ENCODE measurements around the gene AUTS2. TPM values are rescaled to one million over a fixed set of nuclear protein-coding genes. Genes with fewer than 3 reads are reported as not detected.

AUTS2 gene
- total and polyA plus RNA-seq, 10 of the 15 experiments (the other 5 are each of a cell fraction or from before 2014, with no cell fraction given), result 6.4 to 55.6 (median 21.6) TPM

DNA sequence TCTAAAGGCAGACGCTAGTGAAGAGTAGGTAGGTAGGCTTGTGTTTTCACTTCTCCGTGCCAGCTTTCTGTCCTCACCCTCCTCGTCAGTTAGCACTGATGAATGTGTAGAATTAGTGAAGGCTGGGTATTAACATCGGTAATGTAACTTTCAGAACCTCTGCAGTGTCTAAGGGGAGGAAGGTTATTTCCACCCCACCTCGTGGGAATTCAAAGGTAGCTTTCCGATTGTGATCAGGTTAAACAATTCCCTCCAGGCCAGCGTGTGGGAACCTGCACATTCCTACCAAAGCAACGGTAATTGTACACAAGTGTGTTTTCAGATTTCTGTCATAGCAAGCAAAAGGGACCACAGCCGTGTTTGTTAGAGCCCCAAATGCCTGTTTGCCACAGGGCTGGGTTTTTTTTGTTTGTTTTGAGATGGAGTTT, 1128.7 kb downstream of the AUTS2 start (continued):
- TF ChIP-seq RAD21 (IDR thresholded peaks at IDR 0.05; ENCODE audit: insufficient read depth, low read depth, low read length) (0 out of 2 replicates have a peak, but pooled peaks have one; percentile 15), BACH1 (IDR thresholded peaks at IDR 0.05; ENCODE audit: borderline replicate concordance) (no peak; the same call in 1 of the 2 replicates), ZNF592 (IDR thresholded peaks at IDR 0.05) (no peak), CUX1 (IDR thresholded peaks at IDR 0.05; ENCODE audit: insufficient replicate concordance, low read depth, low read length) (peak; percentile 97), TCF12 (IDR thresholded peaks at IDR 0.05; ENCODE audit: low read depth, low read length) (peak; percentile 78), ZNF207 (IDR thresholded peaks at IDR 0.05; ENCODE audit: borderline replicate concordance) (no peak), STAT1 (conservative IDR thresholded peaks at IDR 0.05) (no peak), RCOR1 (conservative IDR thresholded peaks at IDR 0.05; ENCODE audit: low read depth, low read length) (no peak), SRF (IDR thresholded peaks at IDR 0.05; ENCODE audit: low read depth in 2 of 2, low read length in 2 of 2) (no peak), CHD2 (IDR thresholded peaks at IDR 0.05; ENCODE audit: borderline replicate concordance, low read depth, low read length) (no peak; the same call in 1 of the 2 replicates), POLR2A (IDR thresholded peaks at IDR 0.05; ENCODE audit: low read depth, low read length) (no peak), SUZ12 (IDR thresholded peaks at IDR 0.05; ENCODE audit: unreplicated experiment) (no peak), SMARCA5 (IDR thresholded peaks at IDR 0.05) (0 out of 2 replicates have a peak, but pooled peaks have one; percentile 43), NR2F1 (conservative IDR thresholded peaks at IDR 0.05) (no peak), CBX3 (IDR thresholded peaks at IDR 0.05; ENCODE audit: borderline replicate concordance, low read depth) (no peak), ATF7 (IDR thresholded peaks at IDR 0.05; ENCODE audit: low read depth) (peak; percentile 64; the same call in 1 of the 2 replicates), HCFC1 (IDR thresholded peaks at IDR 0.05; ENCODE audit: low read length) (no peak), ZZZ3 (IDR thresholded peaks at IDR 0.05; ENCODE audit: control insufficient read depth, insufficient read length, low read depth) (no peak), FOS (IDR thresholded peaks at IDR 0.05; ENCODE audit: borderline replicate concordance, extremely low read depth, insufficient read length) (no peak), POLR2AphosphoS5 (IDR thresholded peaks at IDR 0.05; ENCODE audit: low read length) (peak; percentile 73), ZBED1 (IDR thresholded peaks at IDR 0.05; ENCODE audit: borderline replicate concordance) (peak; percentile 35; the same call in 1 of the 2 replicates)
- TF ChIP-seq, protein P1, sequence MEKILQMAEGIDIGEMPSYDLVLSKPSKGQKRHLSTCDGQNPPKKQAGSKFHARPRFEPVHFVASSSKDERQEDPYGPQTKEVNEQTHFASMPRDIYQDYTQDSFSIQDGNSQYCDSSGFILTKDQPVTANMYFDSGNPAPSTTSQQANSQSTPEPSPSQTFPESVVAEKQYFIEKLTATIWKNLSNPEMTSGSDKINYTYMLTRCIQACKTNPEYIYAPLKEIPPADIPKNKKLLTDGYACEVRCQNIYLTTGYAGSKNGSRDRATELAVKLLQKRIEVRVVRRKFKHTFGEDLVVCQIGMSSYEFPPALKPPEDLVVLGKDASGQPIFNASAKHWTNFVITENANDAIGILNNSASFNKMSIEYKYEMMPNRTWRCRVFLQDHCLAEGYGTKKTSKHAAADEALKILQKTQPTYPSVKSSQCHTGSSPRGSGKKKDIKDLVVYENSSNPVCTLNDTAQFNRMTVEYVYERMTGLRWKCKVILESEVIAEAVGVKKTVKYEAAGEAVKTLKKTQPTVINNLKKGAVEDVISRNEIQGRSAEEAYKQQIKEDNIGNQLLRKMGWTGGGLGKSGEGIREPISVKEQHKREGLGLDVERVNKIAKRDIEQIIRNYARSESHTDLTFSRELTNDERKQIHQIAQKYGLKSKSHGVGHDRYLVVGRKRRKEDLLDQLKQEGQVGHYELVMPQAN (conservative IDR thresholded peaks at IDR 0.05), result no peak

Measured in GM12878 (cell line).